ELF-1 (cell line): ENCODE measurements around the gene OSBP.

ENCODE experiments used
- DNase-seq: peaks from one replicate; pipeline ENCODE4 v3.0.0-alpha.2; 2016; ENCODE audit warnings: low read depth, low spot score

OSBP gene

GRCh38 chr11:59607703-59608454 is 7.7 kb downstream of the OSBP start:
- no peak for DNase-seq

GRCh38 chr11:59602432-59602831 is 13.1 kb downstream of the OSBP start:
- DNase-seq: no peak

- DNase-seq: no peak
Observed at GRCh38 chr11:59601788-59602187, 13.8 kb downstream of the OSBP start.

- no peak for DNase-seq
Observed at GRCh38 chr11:59600636-59601035, 14.9 kb downstream of the OSBP start.

GRCh38 chr11:59600234-59600633 is 15.3 kb downstream of the OSBP start:
- no peak for DNase-seq

GRCh38 chr11:59598961-59599360 is 16.6 kb downstream of the OSBP start:
- DNase-seq: no peak

GRCh38 chr11:59584294-59584693 is 31.3 kb downstream of the OSBP start:
- DNase-seq: no peak

- DNase-seq: no peak
Observed at GRCh38 chr11:59582006-59582405, 33.6 kb downstream of the OSBP start.

- no peak for DNase-seq
Observed at GRCh38 chr11:59578369-59578768, 37.2 kb downstream of the OSBP start.

GRCh38 chr11:59575505-59575904 is 40.1 kb downstream of the OSBP start:
- DNase-seq: no peak

- DNase-seq: no peak
Observed at GRCh38 chr11:59574932-59575502, 40.6 kb downstream of the OSBP start.

- DNase-seq: no peak
Observed at GRCh38 chr11:59574467-59574866, 41.1 kb downstream of the OSBP start.

GRCh38 chr11:59573216-59573615 is 42.4 kb downstream of the OSBP start:
- no peak for DNase-seq

GRCh38 chr11:59572091-59572490 is 43.5 kb downstream of the OSBP start:
- no peak for DNase-seq

GRCh38 chr11:59562292-59562691 is 53.3 kb downstream of the OSBP start:
- DNase-seq: no peak

- DNase-seq: peak; percentile 84
Observed at GRCh38 chr11:59560702-59561473, 54.7 kb downstream of the OSBP start.

GRCh38 chr11:59560290-59560701 is 55.3 kb downstream of the OSBP start:
- DNase-seq: peak; percentile 93

GRCh38 chr11:59559886-59560285 is 55.7 kb downstream of the OSBP start:
- DNase-seq: no peak

- DNase-seq: no peak
Observed at GRCh38 chr11:59558270-59558643, 57.3 kb downstream of the OSBP start.

- peak; percentile 58 for DNase-seq
Observed at GRCh38 chr11:59556917-59557348, 58.6 kb downstream of the OSBP start.

- peak; percentile 92 for DNase-seq
Observed at GRCh38 chr11:59556115-59556916, 59.3 kb downstream of the OSBP start.

- no peak for DNase-seq
Observed at GRCh38 chr11:59555601-59556114, 59.9 kb downstream of the OSBP start.
